ENCODE data around the gene ARID1B.
A peak's percentile ranks its signal among the peaks of the same experiment; 100 is the strongest.

Gene ARID1B

DNA sequence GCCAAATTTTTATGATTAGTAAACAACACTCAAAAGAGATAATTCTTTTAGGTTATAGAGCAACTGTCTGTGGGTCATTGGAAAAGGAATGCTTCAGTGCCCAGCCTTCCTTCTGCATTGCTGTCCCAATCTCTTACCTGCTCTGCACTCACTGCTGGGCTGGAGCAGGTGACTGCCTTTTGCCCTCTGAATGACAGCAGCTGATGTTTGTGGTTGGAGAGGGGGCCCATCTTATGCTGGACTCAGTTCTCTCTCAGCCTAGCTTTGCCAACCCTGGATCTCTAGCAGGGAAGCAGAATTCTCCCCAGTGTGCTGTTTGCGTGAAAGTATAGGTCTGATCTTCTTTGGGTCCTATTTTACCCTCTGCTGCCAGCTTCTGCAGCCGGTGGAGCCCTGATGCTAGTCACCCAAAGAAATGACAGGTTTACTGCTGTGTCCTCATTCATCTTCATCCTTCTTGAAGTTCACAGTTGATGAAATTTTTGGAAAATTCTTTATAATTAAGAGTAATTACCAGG, 193.5 kb downstream of the ARID1B start:
- peaks cover 76% of the 10 kb centered on the region for H4K20me1 ChIP-seq (ENCODE audit: insufficient read depth, low read length)
- no peaks in the 10 kb centered on the region for H3K4me1 ChIP-seq (ENCODE audit: insufficient read depth, low read length)
- no peak overlapping the region for H3K9ac ChIP-seq (ENCODE audit: low read depth, low read length)
- DNase-seq, result no peak
- no peaks in the 10 kb centered on the region for H3K9me3 ChIP-seq (ENCODE audit: insufficient read depth, low read length, severe bottlenecking)
- H3K27ac ChIP-seq (ENCODE audit: low read length), result no peak overlapping the region
- H3K4me3 ChIP-seq (ENCODE audit: low read depth in 1 of 2, low read length in 2 of 2), result no peak overlapping the region
- no peak overlapping the region for H2AFZ ChIP-seq (ENCODE audit: low read depth, low read length)
- peaks cover 96% of the 10 kb centered on the region for H3K79me2 ChIP-seq (ENCODE audit: insufficient read depth, low read length)
- H3K4me2 ChIP-seq (ENCODE audit: insufficient read depth, low read length), result no peak overlapping the region
- TF ChIP-seq, protein P1, sequence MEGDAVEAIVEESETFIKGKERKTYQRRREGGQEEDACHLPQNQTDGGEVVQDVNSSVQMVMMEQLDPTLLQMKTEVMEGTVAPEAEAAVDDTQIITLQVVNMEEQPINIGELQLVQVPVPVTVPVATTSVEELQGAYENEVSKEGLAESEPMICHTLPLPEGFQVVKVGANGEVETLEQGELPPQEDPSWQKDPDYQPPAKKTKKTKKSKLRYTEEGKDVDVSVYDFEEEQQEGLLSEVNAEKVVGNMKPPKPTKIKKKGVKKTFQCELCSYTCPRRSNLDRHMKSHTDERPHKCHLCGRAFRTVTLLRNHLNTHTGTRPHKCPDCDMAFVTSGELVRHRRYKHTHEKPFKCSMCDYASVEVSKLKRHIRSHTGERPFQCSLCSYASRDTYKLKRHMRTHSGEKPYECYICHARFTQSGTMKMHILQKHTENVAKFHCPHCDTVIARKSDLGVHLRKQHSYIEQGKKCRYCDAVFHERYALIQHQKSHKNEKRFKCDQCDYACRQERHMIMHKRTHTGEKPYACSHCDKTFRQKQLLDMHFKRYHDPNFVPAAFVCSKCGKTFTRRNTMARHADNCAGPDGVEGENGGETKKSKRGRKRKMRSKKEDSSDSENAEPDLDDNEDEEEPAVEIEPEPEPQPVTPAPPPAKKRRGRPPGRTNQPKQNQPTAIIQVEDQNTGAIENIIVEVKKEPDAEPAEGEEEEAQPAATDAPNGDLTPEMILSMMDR (IDR thresholded peaks at IDR 0.05; ENCODE audit: borderline replicate concordance, extremely low read depth, low read length, poor library complexity, severe bottlenecking), result no peak
- no peak for TF ChIP-seq EZH2 (IDR thresholded peaks at IDR 0.05; ENCODE audit: borderline replicate concordance, low read depth, low read length, severe bottlenecking)
- H3K27me3 ChIP-seq (ENCODE audit: insufficient read depth, low read length, poor library complexity), result no peaks in the 10 kb centered on the region
- no peaks in the 10 kb centered on the region for H3K36me3 ChIP-seq (ENCODE audit: insufficient read depth, low read length)
- peak; percentile 40; the same call in 1 of the 3 replicates for ATAC-seq (ENCODE audit: insufficient read depth, low read depth)

- H3K4me2 ChIP-seq (ENCODE audit: insufficient read depth, low read length), result no peak overlapping the region
- H3K4me3 ChIP-seq (ENCODE audit: low read depth in 1 of 2, low read length in 2 of 2), result no peak overlapping the region
- no peaks in the 10 kb centered on the region for H3K27me3 ChIP-seq (ENCODE audit: insufficient read depth, low read length, poor library complexity)
- H3K9me3 ChIP-seq (ENCODE audit: insufficient read depth, low read length, severe bottlenecking), result no peaks in the 10 kb centered on the region
- H3K27ac ChIP-seq (ENCODE audit: low read length), result no peak overlapping the region
- no peak overlapping the region for H2AFZ ChIP-seq (ENCODE audit: low read depth, low read length)
- TF ChIP-seq, protein P1 (IDR thresholded peaks at IDR 0.05; ENCODE audit: borderline replicate concordance, extremely low read depth, low read length, poor library complexity, severe bottlenecking), result no peak
- TF ChIP-seq EZH2 (IDR thresholded peaks at IDR 0.05; ENCODE audit: borderline replicate concordance, low read depth, low read length, severe bottlenecking), result no peak
- no peaks in the 10 kb centered on the region for H3K36me3 ChIP-seq (ENCODE audit: insufficient read depth, low read length)
- ATAC-seq (ENCODE audit: insufficient read depth, low read depth), result no peak; the same call in 2 of the 3 replicates
- H3K9ac ChIP-seq (ENCODE audit: low read depth, low read length), result no peak overlapping the region
- no peaks in the 10 kb centered on the region for H3K4me1 ChIP-seq (ENCODE audit: insufficient read depth, low read length)
- no peak for DNase-seq
- peaks cover 96% of the 10 kb centered on the region for H3K79me2 ChIP-seq (ENCODE audit: insufficient read depth, low read length)
- peaks cover 78% of the 10 kb centered on the region for H4K20me1 ChIP-seq (ENCODE audit: insufficient read depth, low read length)
Measured at GRCh38 chr6:156971153-156971885, 194.1 kb downstream of the ARID1B start.

- Histone ChIP-seq H3K27me3 (ENCODE audit: insufficient read depth, low read length, poor library complexity) (no peaks in the 10 kb centered on the region), H3K27ac (ENCODE audit: low read length) (no peak overlapping the region), H4K20me1 (ENCODE audit: insufficient read depth, low read length) (peaks cover 78% of the 10 kb centered on the region), H2AFZ (ENCODE audit: low read depth, low read length) (no peak overlapping the region), H3K4me2 (ENCODE audit: insufficient read depth, low read length) (no peak overlapping the region), H3K4me3 (ENCODE audit: low read depth in 1 of 2, low read length in 2 of 2) (no peak overlapping the region), H3K9ac (ENCODE audit: low read depth, low read length) (no peak overlapping the region), H3K79me2 (ENCODE audit: insufficient read depth, low read length) (peaks cover 97% of the 10 kb centered on the region), H3K9me3 (ENCODE audit: insufficient read depth, low read length, severe bottlenecking) (no peaks in the 10 kb centered on the region), H3K4me1 (ENCODE audit: insufficient read depth, low read length) (no peaks in the 10 kb centered on the region), H3K36me3 (ENCODE audit: insufficient read depth, low read length) (no peaks in the 10 kb centered on the region)
- no peak for ATAC-seq (ENCODE audit: insufficient read depth, low read depth)
- TF ChIP-seq, protein P1 (IDR thresholded peaks at IDR 0.05; ENCODE audit: borderline replicate concordance, extremely low read depth, low read length, poor library complexity, severe bottlenecking), result no peak
- TF ChIP-seq EZH2 (IDR thresholded peaks at IDR 0.05; ENCODE audit: borderline replicate concordance, low read depth, low read length, severe bottlenecking), result no peak
- no peak for DNase-seq
Measured at GRCh38 chr6:156972145-156972544, 195.0 kb downstream of the ARID1B start.

Measured in DND-41 (cell line).